Esophagus muscularis mucosa (tissue), 3 donors: ENCODE measurements around the gene SIX2.

Experiments
- POLR2A ChIP-seq: fragments of 450-650 bp; IDR thresholded peaks from one replicate; pipeline ENCODE4 v1.6.1; 2017; ENCODE audit warnings: antibody characterized with exemption, moderate library complexity, mild to moderate bottlenecking, low read depth
- POLR2AphosphoS5 ChIP-seq, 2 donors: sonication (generic); formaldehyde crosslinking; IDR thresholded peaks; one replicate each; pipeline ENCODE4 v1.6.1; 2017; ENCODE audit warnings: antibody characterized with exemption in 2 of 2
- TF ChIP-seq, protein P1 (sequence below), 3 experiments: fragments of 200-600 bp in 2 of 3; fragments of 450-650 bp in 1 of 3; sonication (generic) in 2 of 3; IDR thresholded peaks; one replicate each; pipeline ENCODE4 v1.5.1; 2017 to 2019; ENCODE audit warnings: antibody characterized with exemption in 3 of 3, mild to moderate bottlenecking in 2 of 3, moderate library complexity in 1 of 3

DNA sequence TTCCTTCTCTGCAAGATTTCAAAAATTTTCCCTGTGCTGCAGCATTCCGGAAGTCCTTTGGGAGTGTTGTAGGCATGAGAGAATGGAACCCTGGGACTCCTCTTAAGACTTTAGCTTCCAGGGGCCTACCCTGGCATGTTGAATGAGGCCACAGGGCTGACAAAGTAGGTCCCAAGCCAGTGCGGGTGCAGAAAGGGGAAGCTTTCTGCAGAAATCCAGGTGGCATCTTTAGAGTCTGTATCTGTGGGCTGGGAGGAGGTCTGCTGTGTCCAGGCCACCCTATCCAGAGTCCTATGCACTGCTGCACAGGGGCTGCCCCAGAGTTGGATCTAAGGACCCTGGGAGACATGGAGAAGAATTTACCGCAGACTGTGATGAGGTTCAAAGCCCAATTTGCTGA, 1.9 kb upstream of the SIX2 start:
- TF ChIP-seq, protein P1, sequence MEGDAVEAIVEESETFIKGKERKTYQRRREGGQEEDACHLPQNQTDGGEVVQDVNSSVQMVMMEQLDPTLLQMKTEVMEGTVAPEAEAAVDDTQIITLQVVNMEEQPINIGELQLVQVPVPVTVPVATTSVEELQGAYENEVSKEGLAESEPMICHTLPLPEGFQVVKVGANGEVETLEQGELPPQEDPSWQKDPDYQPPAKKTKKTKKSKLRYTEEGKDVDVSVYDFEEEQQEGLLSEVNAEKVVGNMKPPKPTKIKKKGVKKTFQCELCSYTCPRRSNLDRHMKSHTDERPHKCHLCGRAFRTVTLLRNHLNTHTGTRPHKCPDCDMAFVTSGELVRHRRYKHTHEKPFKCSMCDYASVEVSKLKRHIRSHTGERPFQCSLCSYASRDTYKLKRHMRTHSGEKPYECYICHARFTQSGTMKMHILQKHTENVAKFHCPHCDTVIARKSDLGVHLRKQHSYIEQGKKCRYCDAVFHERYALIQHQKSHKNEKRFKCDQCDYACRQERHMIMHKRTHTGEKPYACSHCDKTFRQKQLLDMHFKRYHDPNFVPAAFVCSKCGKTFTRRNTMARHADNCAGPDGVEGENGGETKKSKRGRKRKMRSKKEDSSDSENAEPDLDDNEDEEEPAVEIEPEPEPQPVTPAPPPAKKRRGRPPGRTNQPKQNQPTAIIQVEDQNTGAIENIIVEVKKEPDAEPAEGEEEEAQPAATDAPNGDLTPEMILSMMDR (IDR thresholded peaks at IDR 0.05), result no peak
- TF ChIP-seq POLR2A, result no peak
- TF ChIP-seq POLR2AphosphoS5 (IDR thresholded peaks at IDR 0.05), result no peak
